ENCODE measurements around the gene HSPH1. TPM values are rescaled to one million over a fixed set of nuclear protein-coding genes. Genes with fewer than 3 reads are reported as not detected.

The HSPH1 gene
- total and polyA plus RNA-seq, 10 of the 15 experiments (the other 5 are each of a cell fraction or from before 2014, with no cell fraction given): 40.2 to 159 (median 92.6) TPM

GRCh38 chr13:31115616-31116015 lies 46.1 kb downstream of the HSPH1 start:
- no peaks in the 10 kb centered on the region for H3K36me3 ChIP-seq (ENCODE audit: control insufficient read depth in 2 of 2, insufficient read depth in 2 of 2, low read length in 1 of 2)
- H3K27ac ChIP-seq (ENCODE audit: control insufficient read depth, insufficient read depth): no peak overlapping the region
- ChIA-PET SMC1A (ENCODE audit: uncharacterized antibody, unreplicated experiment) (interaction anchor here (0.7 kb wide), 2 partner anchors 47 to 1071 kb away, joined by 3 to 4 read pairs; no protein-coding TSS in a partner anchor), CTCF (interaction anchor here (1.0 to 1.8 kb wide), 3 partner anchors 9 to 70 kb away, joined by 3 to 6 read pairs (median 3); no protein-coding TSS in a partner anchor), RAD21 (ENCODE audit: unreplicated experiment) (no interaction called here), POLR2A (no interaction called here)
- no TSS peak for BruUV-seq (replicated peaks)
- H3K79me2 ChIP-seq (ENCODE audit: control insufficient read depth, insufficient read depth, low read length): no peaks in the 10 kb centered on the region
- no peak overlapping the region for H3K9ac ChIP-seq (ENCODE audit: control insufficient read depth, insufficient read depth, low read length)
- no peak overlapping the region for H2AFZ ChIP-seq (ENCODE audit: control insufficient read depth, low read depth, low read length)
- no peaks in the 10 kb centered on the region for H3K9me3 ChIP-seq (replicated peaks; ENCODE audit: control insufficient read depth, insufficient read depth, low read length)
- peaks cover 6 to 14% of the 10 kb centered on the region in 2 experiments; a peak in 3 of 4 replicates for H3K27me3 ChIP-seq (replicated peaks in 1 of 2; ENCODE audit: control insufficient read depth in 2 of 2, insufficient read depth in 2 of 2, low read length in 1 of 2)
- H3K4me1 ChIP-seq (ENCODE audit: control insufficient read depth, insufficient read depth, low read length): no peaks in the 10 kb centered on the region
- 8% methylated on average over 3 of the region's 3 CpGs for whole genome bisulfite sequencing (ENCODE audit: insufficient coverage, insufficient replicate concordance, low lambda C conversion rate, missing lambda C conversion rate)
- no peaks in the 10 kb centered on the region for H4K20me1 ChIP-seq (ENCODE audit: control insufficient read depth, insufficient read depth)
- FAIRE-seq (no peak), DNase-seq (ENCODE audit: low read depth, low spot score) (no peak), ATAC-seq (no peak)
- no peak overlapping the region for H3K4me3 ChIP-seq
- in situ Hi-C loops (cut with MboI) (no loop called here), intact Hi-C loops (cut with micrococcal nuclease; ENCODE audit: unreplicated experiment) (no loop called here)
- H3K4me2 ChIP-seq (ENCODE audit: control insufficient read depth, insufficient read depth): no peak overlapping the region
- TF ChIP-seq STAT1 (conservative IDR thresholded peaks at IDR 0.05) (no peak), ZNF217 (IDR thresholded peaks at IDR 0.05) (no peak), RFX5 (IDR thresholded peaks at IDR 0.05; ENCODE audit: low read depth, low read length) (no peak)

DNA sequence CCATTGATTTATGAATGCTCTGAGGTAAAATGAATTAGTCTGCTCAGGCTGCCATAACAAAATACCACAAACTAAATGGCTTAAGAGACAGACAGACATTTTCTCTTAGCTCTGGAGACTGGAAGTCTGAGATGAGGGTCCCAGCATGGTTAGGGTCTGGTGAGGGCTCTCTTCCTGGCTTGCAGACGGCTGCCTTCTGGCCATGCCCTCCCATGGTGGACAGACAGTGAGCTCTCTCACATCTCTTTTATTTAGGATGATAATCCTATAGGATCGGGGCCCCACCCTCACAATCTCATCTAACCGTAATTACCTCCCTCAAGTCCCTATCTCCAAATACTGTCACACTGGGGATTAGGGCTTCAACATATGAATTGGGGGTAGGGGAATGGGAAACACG lies 47.1 kb downstream of the HSPH1 start:
- 43% methylated on average over 4 of the region's 4 CpGs for WGBS (ENCODE audit: insufficient coverage, insufficient replicate concordance, low lambda C conversion rate, missing lambda C conversion rate)
- H2AFZ ChIP-seq (ENCODE audit: control insufficient read depth, low read depth, low read length): no peak overlapping the region
- SMC1A ChIA-PET (ENCODE audit: uncharacterized antibody, unreplicated experiment): interaction anchor here (0.7 to 0.9 kb wide), 2 partner anchors 11 to 46 kb away, joined by 3 to 4 read pairs; no protein-coding TSS in a partner anchor
- no peak overlapping the region for H3K4me2 ChIP-seq (ENCODE audit: control insufficient read depth, insufficient read depth)
- no peaks in the 10 kb centered on the region for H3K36me3 ChIP-seq (ENCODE audit: control insufficient read depth in 2 of 2, insufficient read depth in 2 of 2, low read length in 1 of 2)
- CTCF ChIA-PET: interaction anchor here (1.1 to 1.8 kb wide), 2 partner anchors 8 to 10 kb away, joined by 3 to 6 read pairs; no protein-coding TSS in a partner anchor
- DNase-seq (ENCODE audit: low read depth, low spot score) (no peak), FAIRE-seq (no peak), ATAC-seq (no peak)
- peaks cover 6 to 14% of the 10 kb centered on the region in 2 experiments; a peak in 3 of 4 replicates for H3K27me3 ChIP-seq (replicated peaks in 1 of 2; ENCODE audit: control insufficient read depth in 2 of 2, insufficient read depth in 2 of 2, low read length in 1 of 2)
- in situ Hi-C loops (cut with MboI): no loop called here
- intact Hi-C loops (cut with micrococcal nuclease; ENCODE audit: unreplicated experiment): no loop called here
- no peaks in the 10 kb centered on the region for H3K79me2 ChIP-seq (ENCODE audit: control insufficient read depth, insufficient read depth, low read length)
- POLR2A ChIA-PET: no interaction called here
- no peaks in the 10 kb centered on the region for H4K20me1 ChIP-seq (ENCODE audit: control insufficient read depth, insufficient read depth)
- no peak overlapping the region for H3K9ac ChIP-seq (ENCODE audit: control insufficient read depth, insufficient read depth, low read length)
- no peak overlapping the region for H3K27ac ChIP-seq (ENCODE audit: control insufficient read depth, insufficient read depth)
- H3K4me3 ChIP-seq: no peak overlapping the region
- no peaks in the 10 kb centered on the region for H3K9me3 ChIP-seq (replicated peaks; ENCODE audit: control insufficient read depth, insufficient read depth, low read length)
- RAD21 ChIA-PET (ENCODE audit: unreplicated experiment): no interaction called here
- H3K4me1 ChIP-seq (ENCODE audit: control insufficient read depth, insufficient read depth, low read length): no peaks in the 10 kb centered on the region
- no TSS peak for BruUV-seq (replicated peaks)
- TF ChIP-seq SREBF2 (IDR thresholded peaks at IDR 0.05; ENCODE audit: low read length): no peak
- no peak for TF ChIP-seq NFXL1 (IDR thresholded peaks at IDR 0.05; ENCODE audit: borderline replicate concordance)
- TF ChIP-seq MTA2 (IDR thresholded peaks at IDR 0.05; ENCODE audit: low read depth): no peak
- no peak for TF ChIP-seq PAX8 (IDR thresholded peaks at IDR 0.05)
- TF ChIP-seq, protein P1, sequence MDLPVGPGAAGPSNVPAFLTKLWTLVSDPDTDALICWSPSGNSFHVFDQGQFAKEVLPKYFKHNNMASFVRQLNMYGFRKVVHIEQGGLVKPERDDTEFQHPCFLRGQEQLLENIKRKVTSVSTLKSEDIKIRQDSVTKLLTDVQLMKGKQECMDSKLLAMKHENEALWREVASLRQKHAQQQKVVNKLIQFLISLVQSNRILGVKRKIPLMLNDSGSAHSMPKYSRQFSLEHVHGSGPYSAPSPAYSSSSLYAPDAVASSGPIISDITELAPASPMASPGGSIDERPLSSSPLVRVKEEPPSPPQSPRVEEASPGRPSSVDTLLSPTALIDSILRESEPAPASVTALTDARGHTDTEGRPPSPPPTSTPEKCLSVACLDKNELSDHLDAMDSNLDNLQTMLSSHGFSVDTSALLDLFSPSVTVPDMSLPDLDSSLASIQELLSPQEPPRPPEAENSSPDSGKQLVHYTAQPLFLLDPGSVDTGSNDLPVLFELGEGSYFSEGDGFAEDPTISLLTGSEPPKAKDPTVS (IDR thresholded peaks at IDR 0.05; ENCODE audit: low read depth, low read length): no peak
- TF ChIP-seq ZBTB40 (IDR thresholded peaks at IDR 0.05; ENCODE audit: borderline replicate concordance): no peak
- no peak for TF ChIP-seq CEBPB (IDR thresholded peaks at IDR 0.05; ENCODE audit: borderline replicate concordance in 1 of 2, low read depth in 2 of 2, low read length in 2 of 2)
- TF ChIP-seq TARDBP (IDR thresholded peaks at IDR 0.05; ENCODE audit: borderline replicate concordance): no peak
- no peak for TF ChIP-seq KAT2A (conservative IDR thresholded peaks at IDR 0.05; ENCODE audit: control insufficient read depth, low read depth, low read length)
- TF ChIP-seq CBX5 (IDR thresholded peaks at IDR 0.05; ENCODE audit: low read depth): no peak
- no peak for TF ChIP-seq FOXK2 (IDR thresholded peaks at IDR 0.05)
